Stimulated activated CD4-positive, alpha-beta T cell treated with anti-CD3 and anti-CD28 coated beads, Interleukin-12 subunit alpha, Interleukin-12 subunit beta, amount 100 ng/mL, for 4 hours (primary cell): ENCODE measurements around the gene TEAD1.

Experiments
- DNase-seq: peaks from one replicate; pipeline ENCODE4 v3.0.0-alpha.2; 2020

The TEAD1 gene

DNA sequence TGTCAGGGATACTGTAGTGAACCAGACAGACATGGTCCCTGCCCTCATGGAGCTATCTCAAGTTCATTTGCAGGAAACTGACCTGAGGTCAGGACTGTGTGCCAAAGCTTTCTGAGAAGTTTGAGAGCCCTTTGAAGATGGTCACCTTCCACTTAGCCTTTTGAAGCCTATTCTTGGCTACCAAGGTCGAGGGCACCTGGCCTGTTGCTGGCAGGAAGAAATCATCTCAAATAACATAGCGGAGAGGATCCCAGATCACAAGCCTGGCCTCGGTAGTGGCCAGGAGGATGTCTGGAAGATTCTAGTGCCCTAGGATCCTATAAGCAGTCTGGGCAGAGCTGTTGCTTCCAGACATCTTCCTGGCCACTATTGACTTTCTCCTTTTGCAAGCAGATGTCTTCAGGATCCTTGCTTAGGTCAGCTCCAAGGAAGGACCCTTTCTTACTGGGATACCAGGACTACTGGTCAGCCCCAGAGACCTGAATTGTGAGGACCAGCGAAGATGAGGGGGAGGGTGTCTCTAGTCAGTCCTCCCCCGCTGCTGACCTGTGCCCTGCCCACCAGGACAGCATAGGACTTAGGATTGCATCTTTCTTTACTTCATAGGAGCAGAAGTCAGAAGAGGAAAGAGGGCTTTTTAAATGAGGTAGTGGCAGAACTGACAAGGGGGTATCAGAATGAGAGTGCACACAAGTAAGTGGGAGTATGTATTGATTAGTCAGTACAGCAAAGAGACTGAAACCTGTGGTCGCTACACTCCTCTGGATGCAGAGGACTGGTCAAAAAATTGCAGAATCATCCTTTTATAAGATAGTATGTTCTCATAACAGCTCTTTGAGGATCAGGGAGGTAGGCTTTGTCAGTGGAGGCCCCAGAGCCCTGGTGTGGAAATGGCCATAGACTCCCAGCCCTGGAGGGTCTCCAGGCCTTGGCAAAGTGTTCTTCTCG lies 94.8 kb downstream of the TEAD1 start:
- DNase-seq = no peak

DNA sequence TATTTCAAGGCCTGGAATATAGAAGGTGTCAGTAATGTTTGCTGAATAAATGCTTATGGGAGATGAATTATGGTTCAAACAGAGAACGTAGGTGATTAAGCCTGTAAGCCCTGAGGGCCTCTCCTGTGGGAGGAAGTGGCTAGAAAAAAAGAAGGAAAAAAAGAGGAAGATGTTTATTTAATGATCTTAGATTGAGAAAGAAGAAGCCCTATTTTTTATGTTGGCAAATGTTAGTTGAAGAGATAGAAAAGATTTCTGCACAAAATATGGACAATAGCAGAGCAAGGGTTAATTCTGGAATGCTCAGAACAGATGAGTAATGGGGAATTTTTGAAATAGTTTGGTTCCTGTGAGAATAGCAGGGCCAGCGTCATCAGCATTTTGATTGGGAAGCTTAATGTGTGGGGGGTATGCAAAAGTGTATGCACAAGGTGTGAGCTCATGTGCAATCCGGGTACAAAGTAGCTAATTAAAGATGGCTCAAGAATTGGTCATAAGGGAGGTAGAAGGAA lies 95.7 kb downstream of the TEAD1 start:
- no peak for DNase-seq

DNA sequence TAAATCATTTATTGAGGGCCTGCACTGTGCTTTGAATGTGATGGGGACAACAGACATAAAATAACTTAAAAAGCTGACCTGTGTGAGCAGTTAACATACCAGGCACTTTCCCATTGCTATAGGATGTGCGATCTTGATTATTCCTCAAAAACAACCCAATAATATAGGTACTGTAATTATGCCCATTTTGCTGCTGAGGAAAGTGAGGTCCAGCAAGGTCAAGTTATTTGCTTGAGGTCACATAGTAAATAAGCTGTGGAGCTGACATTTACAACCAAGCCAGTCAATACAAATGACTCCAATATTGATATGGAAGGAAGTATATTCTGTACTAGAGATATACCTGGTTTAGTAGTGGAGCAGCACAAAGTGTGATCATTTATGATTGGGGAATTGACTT lies 96.2 kb downstream of the TEAD1 start:
- DNase-seq = no peak

DNA sequence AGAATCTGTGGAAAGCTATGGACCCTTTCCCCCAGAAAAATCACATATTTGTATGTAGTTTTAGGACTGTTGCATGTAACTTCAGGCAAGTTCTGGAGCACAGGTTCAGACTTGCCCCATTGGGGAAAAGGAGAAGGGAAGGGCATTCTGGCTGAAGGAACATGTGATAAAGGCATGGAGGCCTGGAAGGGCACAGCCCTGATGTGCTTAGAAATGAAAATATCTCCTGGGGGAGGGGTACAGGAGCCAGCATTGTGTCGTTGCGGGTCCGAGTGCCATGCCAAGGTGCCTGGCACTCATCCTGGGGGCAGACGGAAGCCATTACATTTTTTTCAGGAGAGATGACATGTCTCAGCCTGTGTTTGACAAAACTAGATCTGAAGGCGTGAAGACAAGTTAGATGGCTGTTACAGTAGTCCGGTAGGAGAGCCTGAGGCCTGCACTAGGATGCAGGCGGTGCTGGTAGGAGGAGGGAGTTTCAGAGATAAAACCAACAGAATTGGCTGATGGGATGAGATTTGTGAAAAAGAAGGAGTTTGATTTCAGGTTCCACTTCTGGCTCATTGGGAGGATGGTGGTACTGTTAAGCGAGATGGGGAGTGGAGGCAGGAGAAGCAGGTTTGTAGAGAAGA lies 96.9 kb downstream of the TEAD1 start:
- no peak for DNase-seq

DNA sequence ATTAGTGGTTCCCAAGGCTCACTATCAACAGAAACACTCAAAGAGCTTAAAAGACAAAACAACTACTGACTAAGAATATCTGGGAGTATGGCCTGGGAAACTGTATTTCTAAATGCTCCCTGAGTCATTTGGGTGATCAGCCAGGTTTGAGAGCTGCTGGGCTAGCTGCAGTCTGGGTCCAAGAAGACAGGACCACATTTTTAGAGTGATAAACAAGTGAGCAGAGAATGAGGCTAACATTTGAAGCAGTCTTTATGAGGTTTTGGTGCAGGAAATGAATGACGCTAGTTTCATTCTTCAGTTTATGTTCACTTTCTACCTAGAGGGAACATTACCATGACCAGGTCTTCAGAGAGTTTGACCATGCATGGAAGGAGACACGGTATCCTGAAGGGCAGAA lies 97.7 kb downstream of the TEAD1 start:
- DNase-seq = no peak

DNA sequence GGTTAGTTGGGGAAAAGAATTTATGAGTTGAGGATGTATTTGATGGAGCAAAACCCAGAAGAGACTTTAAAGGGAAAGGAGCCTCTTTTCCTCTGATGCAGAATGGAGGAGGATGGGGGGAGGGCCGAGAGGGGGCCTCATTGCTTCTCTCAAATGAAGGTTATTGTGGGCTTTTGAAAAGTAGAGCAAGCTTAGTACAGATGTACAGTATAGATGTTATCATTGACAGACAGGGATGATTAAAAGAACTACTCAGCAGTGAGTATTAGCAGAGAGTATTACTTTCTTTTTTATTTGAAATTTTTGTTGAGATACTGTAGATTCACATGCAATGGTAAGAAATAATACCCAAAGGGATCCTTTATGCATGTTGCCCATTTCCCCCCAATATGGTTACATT lies 98.1 kb downstream of the TEAD1 start:
- no peak for DNase-seq

DNA sequence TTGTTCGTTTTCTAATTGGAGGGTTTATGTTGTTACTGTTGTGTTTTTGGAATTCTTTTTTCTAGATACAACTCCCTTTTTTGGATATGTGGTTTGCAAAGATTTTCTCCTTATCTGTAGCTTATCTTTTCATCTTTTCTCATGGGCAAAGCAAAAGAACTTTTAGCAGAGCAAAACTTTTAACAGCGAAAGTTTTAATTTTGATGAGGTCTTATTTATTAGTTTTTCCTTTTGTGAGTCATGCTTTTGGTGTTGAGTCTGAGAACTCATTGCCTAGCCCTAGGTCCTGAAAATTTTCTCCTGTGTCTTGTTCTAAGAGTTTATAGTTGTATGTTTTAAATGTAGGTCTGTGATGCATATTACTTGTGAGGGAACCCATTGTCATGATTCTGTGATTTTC lies 99.4 kb downstream of the TEAD1 start:
- no peak for DNase-seq

DNA sequence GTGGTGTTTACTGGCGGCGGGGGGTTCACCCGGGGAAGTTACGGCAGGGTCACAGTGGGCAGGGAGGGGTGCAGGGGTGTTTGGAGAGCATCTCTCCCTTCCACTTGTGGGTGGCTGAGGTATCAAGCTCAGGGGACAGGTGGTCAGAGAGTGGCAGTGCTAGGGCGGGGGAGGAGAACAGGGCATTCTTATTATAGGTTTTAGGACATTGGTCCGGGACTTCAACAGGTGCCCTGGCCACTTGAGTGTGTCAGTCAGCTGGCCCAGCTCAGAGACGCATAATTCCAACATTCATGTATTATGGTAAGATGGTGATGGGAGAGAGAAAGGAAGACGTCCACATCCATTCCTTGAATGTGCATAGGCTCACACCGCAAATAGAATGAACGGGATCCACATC lies 101.7 kb downstream of the TEAD1 start:
- DNase-seq = no peak

DNA sequence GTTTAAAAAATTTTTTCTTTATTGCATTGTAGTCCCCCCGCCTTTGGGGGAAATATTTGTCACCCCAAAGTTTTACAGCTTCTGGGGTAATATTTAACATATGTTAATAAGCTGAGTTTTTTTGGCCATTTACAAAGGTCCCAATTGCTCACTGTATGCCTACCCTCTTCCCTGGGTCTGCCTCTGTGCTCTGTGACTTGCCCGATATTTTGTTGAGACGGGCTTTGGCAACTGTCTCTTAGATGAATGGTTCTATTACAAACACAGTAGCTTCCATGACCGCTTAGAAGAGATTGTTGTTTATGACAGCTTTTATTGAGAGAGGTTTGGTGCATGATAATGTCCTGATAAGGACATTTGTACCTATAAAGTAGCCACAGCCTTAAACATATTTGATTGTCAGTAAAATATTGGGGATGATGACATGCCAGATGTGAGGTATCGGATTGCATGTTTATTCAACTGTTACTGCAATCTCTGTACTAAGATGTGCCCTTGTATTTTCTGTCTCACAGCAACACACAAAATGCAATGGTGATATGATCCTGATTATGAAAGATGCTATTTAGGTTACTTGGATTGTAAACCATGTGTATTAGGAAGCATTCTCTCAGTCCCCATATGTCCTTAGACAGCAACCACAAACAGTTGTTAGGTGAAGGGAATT lies 103.1 kb downstream of the TEAD1 start:
- DNase-seq = no peak

DNA sequence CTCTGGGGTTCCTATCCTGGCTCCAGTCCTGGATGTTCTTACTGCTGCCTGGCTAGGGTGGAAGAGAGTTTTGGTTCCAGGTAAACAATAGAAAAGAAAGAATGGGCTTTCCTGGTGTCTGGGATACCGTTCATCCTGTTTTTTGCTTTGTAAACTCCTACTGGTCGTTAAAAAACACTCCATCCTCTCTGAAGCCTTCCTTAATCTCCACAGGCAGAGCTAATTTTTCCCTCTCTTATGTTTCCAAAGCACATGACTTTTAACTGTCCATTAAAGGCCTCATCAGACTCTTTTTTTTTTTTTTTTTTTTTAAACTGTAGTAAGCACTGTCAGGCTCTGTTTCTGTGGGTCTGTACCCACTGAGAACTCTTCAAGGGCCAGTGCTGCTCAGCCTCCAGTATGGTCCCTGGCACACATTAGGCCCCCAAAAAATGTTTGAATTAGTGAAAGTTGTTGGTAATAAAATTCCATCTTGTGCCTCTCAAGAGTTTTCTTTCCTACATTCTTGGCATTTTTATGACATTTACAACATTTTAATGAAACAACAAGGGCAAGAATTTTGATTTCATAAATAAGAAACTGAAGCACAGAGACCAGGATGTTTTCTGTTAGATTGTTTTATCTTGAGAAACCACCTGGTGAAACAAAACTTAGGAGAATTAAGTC lies 104.2 kb downstream of the TEAD1 start:
- DNase-seq = no peak

DNA sequence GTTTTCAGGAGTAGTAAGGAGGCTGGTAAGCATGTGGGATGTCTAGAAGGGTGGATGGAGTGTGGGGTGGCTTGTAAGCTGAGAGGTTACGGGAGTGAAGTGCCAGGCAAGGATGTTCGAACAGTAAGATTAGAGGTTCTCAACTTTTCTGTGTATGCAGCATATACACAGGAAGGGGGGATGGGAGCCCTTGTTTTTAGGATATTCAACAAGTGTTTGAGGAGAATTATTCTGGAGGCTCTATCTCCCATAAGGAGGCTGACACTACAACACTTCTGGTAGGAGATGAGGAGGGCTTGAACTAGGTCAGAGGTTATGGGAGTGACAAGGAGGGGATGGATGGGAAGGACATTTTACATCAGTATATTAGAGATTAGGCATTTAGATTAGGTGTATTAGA lies 109.5 kb downstream of the TEAD1 start:
- DNase-seq = no peak

DNA sequence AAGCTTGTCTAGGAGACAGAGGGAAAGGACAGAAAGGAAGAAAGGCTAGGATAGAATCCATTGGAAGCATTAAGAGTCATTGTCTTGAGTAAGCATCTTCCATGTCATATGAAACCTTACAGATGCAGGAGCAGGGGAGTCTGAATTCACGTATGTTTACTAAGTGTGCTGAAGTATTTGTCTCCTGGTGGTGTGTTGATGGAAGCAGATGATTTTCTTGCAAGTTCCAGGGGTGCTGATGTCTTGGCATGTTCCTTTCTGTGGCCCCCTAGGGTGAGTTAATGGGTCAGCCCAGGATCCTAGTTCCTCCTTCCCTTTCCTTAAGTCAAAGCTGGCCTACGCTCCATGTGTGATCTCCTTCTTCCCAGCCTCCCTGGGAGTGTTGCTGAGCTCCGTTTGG lies 110.2 kb downstream of the TEAD1 start:
- DNase-seq = no peak

DNA sequence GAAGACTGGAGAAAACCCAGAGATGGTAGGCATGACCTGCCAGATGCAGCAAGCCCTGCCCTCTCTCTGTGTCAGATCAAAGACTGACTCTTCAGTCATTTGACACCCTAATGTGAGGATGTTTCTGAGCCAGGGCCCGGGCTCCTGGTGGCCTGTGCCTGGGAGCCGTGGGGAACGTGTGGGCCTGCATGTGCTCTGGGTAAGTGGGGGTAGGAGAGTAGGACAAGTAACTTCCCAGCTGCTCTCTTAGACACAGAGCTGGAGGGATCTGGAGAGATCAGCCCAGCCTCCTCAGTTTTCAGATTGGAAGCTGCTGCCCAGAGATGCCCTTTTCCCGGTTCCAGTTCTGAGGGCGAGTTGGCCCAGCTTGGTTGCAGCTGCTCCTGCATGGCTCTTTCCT lies 110.8 kb downstream of the TEAD1 start:
- DNase-seq = no peak

DNA sequence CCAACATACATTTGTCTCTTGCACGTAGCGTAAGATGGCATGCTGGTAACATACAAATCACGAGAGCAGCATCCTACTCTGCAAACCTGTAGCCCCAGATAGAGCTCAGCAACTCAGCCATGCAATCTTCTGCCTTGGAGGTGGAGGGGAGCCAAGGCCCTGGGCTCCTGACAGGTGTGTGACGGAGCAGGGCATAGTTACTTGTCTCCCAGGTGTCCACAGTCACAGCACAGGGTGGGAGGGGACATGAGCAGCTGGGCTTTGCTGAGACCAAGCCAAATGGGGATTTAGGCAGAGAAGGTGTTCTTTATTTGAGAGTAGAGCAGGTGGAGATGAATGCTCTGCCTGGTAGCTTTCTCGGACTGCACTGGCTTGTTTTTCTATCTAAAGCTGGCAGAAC lies 111.7 kb downstream of the TEAD1 start:
- DNase-seq = no peak

DNA sequence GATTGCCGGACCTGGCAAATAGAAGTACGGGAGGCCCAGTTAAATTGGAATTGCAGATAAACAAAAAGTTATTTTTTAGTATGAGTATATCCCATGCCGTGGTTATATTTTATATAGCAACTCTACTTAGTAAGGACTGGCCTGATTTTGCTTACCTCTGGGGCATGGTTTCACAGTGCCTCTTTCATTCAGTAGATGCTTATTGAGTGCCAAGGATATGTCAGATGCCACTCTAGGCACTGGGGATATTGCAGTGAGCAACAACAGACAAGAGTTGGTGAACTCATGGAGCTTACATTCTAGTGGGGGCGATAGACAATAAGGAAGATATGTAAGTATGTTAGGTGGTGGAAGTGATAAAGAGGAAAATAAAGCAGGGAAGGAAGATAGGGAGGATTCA lies 112.2 kb downstream of the TEAD1 start:
- DNase-seq = no peak

DNA sequence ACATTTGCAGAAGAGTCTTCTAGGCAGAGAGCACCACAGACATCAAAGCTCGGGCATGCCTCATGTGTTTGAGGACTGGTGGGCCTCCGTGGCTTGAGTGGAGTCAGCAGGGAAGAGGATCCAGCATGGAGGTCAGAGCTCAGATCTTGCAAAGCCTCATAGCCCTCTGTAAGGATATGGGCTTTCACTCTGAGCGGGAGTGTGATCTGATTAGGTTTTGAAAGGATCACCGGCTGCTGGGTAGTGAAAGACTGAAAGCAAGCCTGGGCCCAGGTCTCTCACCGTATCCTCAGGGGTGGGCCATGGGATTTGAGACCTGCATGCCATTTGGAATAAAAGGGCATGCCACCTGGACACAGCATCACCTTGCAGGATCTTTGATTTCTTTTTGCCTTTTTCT lies 112.7 kb downstream of the TEAD1 start:
- DNase-seq = no peak

DNA sequence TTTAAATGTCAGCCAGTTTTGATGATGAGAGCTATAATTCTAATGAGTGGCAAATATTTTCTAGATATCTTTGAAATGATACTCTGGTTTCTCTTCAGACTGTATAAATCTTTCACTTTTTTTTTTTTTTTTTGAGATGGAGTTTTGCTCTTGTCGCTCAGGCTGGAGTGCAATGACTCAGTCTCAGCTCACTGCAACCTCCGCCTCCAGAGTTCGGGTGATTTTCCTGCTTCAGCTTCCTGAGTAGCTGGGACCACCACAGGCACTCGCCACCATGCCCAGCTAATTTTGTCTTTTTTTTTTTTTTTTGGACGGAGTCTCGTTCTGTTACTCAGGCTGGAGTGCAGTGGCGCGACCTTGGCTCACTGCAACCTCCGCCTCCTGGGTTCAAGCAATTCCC lies 113.6 kb downstream of the TEAD1 start:
- no peak for DNase-seq

DNA sequence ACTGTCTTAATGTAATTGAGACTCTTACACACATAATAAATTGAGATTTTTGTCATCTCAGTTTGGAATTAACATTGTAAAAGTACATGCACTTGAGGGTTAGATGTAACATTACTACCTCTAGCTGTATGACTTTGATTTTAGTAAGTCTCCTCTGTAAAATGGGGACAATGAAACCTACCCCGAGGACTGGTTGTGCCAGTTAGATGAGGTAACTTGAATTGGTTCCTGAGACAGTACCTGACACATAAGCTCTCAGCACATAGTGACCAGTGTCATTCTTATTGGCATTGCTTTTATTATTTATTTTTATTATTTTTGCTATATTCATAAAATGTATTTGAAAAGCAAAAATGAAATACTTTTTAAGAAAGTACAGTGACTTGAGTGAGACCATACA lies 114.8 kb downstream of the TEAD1 start:
- no peak for DNase-seq

DNA sequence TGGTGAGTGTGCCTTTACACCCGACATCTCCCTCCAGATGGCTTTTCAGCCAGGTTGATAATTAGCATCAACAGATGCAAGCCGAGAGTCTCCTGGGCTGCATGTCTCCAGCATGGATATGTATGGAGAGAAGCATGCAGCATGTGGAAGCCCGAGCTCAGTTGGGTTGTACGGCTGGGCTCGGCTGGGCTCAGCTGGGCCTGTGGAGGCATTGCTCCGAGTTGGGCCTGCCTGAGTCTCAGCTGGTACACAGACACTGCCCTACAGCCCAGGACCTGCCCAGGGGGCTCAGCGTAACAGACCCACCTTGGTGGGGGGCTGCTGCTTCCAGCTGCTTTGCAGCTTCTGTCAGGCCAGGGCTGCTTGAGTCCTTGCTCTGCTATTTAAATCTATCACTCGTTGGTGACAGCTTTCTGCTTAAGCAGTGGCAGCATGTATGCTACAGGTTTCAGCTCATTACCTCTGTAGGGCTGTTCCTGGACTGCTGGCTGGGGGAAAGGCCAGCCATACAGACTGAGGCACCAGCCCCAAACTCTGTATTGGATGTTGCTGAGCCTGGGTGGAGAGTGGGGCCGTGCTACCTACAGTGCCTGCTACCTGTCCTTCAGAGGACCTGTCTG lies 115.5 kb downstream of the TEAD1 start:
- no peak for DNase-seq

DNA sequence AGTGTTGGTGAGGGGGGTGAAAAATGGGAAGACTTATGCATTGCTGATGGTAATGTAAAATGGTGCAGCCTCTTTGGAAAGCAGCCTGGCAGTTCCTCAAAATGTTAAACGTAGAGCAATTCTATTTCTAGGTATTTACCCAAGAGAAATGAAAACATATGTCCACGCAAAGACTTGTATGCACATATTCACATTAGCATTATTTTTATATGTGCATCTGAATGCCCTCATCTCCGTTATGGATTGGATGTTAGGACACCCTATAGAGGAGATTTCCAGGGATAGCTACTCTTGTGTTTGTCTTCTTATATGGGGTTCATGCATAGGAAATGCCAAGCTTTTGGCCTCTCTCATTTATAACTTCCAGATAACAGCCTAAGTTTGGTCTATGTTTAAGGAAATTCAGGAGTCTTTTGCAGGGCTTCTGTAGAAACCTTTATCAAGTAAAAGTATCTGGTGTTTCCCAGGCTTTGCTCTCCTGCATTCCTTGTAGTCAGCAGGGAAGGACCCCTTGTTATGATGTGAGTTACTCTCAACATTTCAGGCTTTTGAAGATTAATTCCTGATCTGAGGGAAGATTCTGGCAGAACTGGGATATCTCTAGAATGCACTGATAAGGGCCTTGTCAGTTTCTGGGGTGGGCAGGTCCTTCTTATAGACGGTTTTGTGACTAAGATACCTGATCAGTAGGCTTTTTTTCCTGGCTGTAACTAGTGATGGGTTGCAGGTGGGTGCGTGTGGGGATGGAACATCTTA lies 116.8 kb downstream of the TEAD1 start:
- no peak for DNase-seq

DNA sequence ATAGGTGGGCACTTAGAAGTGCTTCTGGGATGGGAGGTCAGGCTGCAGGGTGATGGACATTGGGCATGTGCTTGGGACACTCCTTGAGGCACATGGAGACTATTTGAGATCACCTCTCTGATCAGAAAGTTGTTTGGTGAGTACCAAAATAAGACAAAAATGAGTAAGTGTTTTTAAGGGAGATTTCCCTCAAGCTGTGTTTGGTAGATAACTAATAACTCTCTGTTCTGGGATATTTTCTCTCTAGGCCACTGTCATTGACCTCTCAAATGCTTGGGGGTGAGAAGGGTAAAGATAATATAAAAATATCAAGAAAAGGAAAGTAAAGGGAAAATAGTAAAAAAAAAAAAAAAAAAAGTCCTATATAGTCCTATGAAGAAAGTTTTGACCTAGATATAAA lies 117.8 kb downstream of the TEAD1 start:
- DNase-seq = no peak

DNA sequence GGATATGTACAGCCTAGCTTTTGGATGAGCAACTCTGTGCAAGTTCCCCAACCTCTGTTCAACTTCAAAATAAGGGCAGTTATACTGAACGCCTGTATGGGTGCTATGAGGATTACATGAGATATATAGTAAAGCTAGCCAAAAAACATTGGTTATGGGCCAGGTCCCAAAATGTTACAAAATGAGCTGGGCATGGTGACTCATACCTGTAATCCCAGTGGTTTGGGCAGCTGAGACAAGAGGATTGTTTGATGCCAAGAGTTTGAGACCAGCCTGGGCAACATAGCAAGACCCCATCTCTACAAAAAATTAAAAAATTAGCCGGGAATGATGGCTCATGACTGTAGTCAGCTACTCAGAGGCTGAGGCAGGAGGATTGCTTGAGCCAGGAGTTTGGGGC lies 118.4 kb downstream of the TEAD1 start:
- no peak for DNase-seq
